Right kidney (tissue), 1 donor: ENCODE results near the gene GALNT9.
"Not testable (repeated sequence)": the region's sequence is repeated elsewhere in the genome, so short reads cannot be mapped to it uniquely, and the experiment has no call there.

Experiments used
- DNase-seq: peaks from one replicate; pipeline ENCODE4 v3.0.0-alpha.2; 2016

Gene GALNT9

DNA sequence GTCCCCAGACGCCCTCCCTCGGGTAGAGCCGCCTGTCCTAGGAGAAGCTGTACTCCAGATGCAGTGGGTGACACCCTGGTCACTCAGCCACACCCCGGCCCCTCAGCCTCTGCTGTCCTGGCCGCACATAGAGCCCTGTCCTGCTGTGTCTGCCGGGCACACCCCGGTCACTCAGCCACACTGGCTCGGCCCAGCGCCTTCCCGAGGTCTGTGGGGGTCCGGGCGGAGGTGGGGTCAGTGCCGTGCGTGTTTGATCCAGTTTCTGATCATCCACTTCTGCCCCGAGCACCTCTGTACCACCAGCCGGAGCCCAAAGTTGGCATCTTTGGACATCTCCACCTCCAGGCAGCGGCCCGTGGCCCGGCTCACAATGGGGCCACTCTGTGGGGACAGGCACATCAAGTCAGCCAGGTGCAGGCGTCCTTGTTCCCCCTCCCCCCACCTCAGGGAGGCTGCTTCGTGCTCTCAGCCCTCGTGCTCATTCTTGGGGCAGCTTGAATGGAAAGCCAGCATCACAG is 132.5 kb downstream of the GALNT9 start:
- DNase-seq: no peak

DNA sequence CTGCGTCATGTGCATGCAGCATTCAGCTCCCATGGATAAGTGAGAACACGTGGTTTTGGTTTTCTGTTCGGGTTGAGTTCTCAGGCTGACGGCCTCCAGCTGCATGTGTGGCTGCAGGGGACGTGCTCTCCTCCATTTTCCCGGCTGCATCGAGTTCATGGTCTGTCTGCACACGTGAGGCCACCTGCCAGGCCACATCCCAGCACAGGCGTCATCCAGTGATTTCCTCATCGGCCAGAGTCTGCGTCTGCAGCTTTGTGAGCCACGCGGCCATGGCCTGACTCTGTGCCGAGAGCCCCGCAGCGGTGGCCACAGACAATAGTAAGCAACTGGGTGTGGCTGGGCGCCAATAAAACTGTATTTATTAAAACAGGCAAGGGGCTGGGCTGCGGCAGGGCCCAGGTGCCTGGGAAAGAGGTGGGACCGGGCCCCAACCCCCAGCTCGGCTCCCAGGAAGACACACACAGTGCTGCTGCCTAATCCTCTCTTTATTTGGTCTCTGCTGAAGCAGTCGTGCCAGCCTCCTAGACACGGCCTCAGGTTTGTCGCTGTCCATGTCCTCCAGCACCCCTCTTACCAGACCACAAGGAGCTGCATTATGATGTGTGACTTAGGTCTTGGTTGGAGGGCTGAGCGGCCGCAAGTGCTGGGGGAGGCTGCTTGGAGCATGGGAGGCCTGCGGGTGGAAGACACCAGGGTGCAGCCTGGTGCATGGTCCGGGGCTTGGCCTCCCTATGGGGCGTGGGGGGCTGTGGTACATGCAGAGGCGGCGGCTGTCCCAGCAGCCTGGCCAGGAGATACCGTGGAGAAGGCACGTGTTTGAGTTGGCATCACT is 133.1 kb downstream of the GALNT9 start:
- DNase-seq: no peak

DNA sequence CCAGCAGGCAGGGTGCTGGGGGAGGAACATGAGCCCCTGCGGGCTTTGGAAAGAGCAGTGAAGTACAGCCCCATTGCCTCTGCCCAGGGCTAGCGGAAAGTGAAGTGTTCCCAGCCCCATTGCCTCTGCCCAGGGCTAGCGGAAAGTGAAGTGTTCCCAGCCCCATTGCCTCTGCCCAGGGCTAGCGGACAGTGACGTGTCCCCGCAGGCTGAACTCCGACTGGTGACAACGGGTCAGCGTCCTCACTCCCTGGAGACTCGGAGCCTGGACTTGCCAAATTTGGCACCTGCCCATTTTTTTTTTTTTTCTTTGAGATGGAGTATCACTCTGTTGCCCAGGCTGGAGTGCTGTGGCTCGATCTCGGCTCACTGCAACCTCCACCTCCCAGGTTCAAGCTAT is 134.1 kb downstream of the GALNT9 start:
- not testable (repeated sequence) for DNase-seq

DNA sequence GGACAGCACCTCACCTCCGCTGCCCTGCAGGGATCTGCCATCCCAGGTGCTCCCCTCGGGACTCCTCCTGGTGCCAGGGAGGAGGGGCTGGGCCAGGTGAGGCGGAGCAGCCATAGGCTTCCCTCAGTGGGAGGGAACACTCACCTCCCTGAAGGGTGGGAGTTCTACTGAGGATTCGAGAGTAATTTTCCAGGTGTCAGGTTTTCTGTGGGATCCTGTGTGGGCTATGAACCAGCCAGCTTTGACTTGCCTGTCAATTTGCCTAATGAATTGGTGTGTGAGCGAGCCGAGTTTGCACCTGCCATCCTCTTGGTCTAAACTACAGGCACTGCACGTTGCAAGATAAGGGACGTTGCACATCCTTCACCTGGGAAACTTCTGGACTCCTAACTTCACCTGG is 134.8 kb downstream of the GALNT9 start:
- DNase-seq: no peak

DNA sequence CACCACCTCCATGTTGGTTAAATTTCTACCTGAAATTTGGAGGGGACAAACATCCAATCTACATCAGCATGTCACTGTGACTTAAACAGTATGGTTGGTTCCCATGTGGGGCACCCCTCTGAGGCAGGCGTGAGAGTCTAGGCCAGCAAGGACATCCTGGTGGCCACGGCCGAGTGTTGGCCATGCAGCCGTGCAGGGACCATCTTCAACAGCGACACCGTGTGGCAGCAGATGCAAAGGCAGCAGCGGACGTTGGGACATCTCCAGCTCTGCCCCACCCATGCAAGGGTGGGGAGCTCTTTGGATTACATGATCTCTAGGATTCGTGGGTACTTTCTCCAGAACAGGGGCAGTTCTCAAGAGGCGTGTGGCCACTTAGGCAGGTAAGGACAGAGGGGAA is 135.3 kb downstream of the GALNT9 start:
- no peak for DNase-seq

DNA sequence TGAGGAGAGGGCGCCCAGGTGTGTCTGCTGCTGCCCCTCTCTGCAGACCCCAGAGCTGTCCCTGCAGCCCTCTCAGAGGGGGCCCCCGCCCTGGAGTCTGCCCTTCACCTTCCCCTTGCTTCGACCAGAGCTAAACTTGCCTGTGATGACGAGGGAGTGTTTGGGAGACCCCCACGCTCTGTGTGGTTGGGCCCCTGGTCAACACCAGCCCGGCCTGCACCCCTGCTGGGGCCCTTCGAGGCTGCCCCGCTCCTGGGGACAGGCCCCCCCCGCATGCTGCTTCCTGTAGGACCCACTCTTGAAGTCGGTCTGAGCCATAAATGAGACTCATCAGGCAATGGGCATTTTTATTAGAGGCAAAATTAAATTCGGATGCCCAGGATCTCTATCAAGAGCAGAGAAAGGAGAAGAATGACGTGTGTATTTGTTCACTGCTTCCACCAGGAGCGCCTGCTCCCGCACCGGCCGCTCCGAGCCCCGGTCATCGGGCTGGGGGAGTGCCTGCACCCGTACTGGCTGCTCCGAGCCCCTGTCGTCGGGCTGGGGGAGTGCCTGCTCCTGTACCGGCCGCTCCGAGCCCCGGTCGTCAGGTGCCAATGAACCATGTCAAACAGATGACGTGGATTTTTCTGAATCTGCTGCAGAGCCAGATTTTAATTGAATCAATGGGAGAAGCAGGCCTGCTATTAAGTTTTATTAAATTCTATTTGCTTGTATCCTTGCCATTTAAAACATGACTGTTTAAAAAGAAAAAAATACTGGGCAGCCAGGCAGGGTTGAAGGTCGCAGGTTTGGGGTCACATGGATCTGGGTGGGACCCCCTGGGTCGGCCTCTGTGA is 137.5 kb downstream of the GALNT9 start:
- no peak for DNase-seq

DNA sequence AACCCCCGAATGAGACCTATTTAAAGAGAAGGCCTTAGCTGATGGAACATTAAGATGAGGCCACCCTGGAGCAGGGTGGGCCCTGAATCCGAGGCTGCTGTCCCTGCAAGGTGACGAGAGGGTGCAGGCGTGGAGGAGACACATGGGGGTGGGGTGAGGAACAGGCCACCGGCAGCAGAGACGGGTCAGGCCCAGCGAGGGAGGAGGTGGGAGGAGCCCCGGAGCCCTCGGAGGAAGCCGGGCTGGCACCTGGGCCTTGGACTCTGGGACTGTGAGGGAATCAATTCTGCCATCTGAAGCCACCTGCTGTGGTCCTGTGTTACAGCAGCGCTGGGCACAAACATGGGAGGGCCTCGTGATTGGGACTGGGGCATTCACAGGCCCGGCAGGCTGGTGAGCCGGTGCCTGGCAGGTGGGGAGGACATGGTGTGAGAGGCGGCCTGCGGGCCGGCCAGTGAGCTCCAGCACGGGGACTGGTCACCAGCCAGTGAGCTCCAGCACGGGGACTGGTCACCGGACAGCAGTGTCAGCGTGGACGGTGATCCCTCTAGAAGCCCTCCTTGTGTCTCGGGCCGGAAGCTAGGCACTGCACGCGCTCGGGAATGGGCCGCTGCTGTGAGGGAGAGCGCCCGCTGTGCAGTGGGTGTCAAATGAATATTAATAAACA is 138.4 kb downstream of the GALNT9 start:
- DNase-seq: no peak

DNA sequence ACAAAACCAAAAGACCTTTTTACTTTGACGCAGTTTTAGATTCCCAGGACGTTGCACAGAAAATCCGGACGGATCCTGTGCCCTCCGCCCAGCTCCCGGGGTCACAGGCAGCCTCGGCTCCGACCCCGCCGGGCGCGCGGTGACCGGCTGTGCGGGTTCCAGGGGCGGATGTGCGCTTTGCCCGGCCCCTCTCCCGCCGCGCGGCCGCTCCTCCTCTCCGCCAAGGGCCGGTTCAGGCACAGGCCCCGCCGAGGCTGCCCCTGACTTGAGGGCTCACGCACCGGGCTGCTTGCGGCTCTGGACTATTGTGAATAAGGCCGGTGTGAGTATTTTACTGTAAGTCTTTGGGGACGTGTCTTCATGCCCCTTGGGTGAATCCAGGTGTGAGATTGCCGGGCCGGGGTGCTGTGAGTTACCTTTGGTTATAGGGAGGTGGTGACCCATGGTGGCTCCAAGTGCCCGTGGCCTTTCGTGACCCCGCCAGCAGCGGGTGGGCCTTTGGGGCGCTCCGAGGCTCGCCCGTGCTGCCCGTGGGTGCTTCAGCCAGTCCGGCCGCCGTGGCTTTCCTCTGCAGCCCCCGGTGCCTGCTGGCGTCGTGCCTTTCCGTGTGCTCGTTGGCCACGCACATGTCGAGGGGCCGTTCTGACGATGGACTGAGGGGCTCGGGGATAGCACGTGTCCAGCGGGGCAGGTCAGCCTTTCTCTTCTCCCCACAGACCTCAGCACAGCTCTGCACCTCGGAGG is 139.2 kb downstream of the GALNT9 start:
- no peak for DNase-seq

DNA sequence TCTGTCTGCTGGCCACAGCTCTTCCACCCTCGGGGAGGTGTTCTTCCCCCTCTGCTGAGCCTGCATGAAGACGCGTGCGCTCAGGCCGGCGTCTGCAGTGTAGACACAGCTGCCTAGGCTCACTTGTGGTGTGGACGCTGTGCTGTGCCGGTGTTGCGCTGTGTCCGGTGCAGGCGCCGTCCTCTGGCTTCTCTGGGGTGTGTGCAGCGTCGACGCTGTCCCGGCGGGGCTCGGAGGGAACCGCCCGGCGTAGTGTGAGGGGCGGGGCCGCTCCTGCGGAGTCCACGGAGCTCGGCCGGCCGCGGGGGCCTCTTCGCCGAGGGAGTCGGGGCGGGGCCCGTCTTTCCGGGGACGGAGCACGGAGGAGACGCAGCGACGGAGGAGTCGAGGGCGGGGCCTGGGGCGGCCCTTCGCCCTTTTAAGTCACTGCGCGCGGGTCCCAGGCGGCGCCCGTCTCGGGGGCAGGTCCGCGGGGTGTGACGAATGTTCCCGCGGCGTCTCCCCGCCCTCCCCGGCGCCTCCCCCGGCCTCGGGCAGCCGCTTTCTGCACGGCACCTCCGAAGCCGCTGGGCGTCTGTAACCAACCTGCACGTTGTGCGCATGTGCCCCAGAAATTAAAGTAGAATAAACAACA is 139.9 kb downstream of the GALNT9 start:
- DNase-seq: peak; percentile 85

DNA sequence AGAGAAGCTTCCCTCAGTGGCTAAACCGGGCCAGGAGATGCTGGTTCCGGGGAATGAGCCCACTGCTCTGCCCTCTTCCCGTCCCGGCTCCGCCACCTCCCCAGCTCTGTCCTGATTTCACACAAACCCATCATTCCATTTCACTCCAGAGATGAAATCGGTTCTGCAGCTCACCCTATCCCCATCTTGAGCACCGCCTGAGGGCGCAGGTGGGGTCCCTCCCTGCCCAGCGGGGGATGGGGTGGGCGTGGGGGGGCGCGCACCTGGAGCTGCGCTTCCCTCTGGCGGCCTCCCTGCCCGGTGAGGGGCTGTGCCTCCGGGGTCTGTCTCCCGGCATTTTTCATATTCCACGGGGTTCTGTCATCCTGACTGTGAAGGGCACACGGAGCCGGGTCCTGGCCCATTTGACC is 140.5 kb downstream of the GALNT9 start:
- DNase-seq: no peak

DNA sequence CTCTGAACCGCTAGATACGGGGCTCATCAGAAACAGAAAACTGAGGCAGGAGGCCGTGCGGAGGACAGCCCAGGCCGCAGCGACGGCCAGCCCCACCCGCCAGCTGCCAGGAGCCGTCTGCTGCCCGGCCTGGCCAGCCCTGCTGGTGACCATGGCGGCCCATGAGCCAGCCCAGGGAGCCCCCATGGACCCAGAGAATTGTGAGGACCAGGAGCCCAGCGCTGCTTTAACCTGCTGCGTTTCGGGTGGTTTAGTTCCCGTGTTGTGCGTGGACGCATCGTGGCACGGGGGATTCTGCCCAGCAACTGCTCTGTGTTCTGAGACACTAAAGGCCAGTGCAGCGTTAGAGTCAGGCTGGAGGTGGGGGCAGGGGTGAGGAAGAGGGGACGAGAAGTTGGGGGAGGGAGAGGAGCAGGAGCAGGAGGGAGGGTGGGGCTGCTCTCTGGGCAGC is 140.9 kb downstream of the GALNT9 start:
- DNase-seq: no peak

DNA sequence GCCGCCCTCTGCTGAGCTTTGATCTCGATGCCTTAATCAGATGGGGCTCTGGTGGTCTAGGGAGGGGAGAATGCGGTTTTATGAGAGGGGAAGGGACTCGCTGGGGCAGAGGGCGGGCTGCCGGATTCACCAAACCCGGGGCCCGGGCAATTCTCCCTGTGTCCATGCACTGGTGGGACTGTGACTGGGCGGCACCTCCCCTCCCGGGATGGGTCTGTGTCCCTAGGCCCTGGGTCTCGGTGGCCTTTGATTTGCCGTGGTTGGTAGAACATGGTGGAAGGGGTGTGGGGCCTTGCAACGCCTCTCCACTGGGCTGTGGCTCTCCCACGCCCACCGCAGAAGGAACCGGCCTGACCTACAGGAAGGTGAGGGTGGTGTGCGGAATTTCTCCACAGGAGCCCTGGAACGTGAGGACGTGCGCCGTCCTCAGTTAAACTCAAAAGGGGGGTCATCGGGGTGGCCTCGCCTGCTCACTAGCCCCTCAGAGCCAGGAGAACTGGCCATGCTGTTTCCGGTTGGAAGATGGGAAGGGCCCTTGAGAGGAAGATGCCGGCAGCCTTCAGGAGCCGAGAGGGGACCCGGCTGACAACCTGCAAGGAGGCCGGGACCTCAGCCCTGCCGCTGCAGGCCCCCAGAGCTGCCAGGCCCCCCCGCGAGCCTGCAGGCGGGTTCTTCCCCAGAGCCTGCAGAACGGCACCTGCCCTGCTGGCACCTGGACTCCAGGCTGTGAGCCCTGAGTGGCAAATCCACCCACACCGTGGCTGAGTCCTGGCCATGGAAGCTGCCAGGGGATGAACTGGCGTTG is 141.5 kb downstream of the GALNT9 start:
- DNase-seq: no peak

DNA sequence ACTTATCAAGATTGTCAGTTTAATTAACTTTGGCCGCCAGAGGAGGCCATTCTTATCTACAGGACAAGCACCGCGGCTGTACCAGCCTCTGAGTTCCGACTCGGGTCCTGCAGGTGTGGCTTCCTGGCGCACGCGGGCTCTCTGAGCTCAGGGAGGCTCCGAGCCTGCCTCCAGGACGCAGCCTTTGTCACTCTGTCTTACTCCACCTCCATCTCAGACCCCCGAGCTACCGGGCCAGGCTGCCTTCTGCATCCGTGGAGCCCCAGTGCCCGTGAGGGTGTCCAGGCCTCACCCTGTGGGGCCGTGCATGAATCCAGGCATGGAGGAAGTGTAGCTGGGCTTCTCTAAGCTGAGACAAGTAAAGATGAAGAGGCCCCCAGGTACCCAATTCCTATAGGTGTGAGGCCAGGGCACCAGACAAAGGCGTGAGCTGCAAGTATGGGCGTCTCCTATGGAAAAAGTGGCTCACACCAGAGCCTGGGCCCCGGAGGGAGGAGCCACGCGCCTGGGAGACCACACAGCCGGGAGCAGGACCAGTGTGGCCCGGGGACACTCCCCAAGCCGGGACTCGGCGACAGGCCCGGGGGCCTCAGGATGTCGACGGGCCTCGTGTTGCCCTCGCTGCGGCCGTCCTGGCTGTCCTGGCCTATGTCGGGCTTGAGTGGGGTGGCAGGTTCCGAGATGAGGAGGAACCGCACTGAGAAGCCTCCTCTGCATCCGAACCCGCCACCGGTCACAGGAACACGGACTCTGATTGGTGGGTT is 142.3 kb downstream of the GALNT9 start:
- no peak for DNase-seq

DNA sequence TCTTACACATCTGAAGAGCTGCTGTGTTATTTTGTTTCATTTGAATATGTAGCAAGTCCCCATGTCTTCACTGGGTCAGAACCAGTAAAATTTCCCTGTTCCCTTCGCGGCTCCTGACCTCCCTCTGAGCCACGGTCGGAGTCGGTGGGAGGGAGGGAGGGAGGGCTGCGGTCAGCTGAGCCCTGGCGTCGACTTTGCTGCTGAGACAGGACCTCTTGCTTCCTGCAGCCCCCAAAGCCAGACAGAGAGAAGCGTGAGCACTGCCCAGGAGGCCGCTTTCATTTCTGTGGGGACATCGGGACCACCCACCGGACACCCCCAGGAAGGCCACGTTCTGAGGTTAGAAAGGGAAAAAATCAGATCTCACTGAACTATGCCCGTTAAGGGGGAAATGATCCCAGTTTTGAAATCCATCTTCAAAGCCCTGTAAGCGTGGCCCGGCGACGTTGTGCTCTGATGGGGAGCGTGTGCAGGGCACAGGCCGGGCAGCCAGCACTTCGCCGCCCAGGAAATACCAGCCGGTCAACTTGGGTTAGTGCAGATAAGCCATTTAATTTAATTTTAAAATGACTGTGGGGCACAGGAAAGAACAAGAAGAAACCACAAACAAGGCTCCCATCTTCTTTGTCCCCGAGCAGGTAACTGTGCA is 143.1 kb downstream of the GALNT9 start:
- no peak for DNase-seq

DNA sequence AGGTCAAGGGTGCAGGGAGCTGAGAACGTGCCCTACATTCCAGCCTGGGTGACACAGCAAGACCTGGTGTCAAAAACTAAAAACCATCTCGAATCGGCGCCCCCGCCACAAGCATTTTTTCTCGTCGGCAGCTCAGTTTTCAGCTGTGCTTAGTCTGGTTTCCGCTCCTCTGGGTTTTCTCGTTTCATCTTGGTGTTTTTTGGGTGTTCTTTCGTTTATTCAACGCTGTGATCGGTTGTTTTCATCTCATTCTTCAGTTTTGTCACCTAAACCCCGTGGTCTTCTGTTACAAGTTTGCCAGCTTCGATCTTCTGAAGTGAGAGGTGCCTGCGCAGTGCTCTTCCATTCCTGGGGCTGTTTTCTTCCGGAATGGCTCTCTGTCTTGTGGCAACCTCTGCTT is 143.7 kb downstream of the GALNT9 start:
- no peak for DNase-seq

DNA sequence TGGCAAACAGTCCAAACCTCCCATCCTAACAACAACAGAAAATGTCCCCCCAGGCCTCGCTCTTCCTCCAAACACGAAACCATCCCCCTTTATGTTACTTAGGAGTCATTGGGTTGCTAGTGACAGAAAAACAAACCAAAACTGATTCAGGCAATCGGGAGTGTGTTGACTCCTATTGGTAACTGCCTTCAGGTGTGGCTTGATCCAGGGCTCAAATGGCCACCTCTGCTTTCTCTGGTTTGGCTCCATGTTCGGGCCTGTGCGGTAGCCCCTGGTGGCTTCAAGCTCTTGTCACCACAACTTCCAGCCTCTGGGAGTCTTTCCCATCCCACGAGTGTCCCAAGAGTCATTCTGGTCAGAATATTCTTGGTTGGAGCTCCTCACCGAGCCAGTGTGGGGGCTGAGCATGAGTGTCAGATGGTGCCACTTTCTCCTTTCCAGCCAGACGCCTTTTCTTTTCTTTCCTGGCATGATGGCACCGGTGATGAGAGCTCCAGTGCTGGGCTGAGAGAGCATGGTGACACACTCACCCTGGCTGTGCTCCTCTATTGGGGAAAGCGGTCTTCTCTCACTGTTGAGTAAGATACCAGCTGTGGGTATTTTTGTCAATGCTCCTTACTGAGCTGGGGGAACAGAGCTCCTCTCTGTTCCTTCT is 146.6 kb downstream of the GALNT9 start:
- DNase-seq: no peak

DNA sequence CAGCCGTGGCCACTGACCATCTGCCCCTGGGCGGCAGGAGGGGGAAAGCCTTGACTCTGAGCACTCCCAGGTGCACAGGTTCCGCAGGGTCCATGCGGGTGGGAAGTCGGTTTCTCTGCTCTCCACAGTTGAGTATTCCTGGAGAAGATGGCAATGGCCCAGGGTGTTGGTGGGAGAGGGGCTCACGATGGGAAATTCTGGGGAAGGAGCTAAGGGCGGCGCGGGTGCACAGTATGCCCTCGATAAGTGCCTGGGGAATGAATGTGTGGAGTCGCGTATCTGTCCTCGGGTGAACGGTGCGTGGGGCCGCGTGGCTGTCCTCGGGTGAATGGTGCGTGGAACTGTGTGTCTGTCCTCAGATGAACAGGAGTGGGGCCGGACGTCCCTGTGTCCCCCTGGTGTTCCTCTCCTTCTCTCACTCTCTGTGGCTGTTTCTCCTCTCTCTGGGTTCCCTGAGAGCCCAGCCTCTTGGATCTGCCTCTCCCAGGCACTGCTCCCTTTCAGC is 147.1 kb downstream of the GALNT9 start:
- no peak for DNase-seq

DNA sequence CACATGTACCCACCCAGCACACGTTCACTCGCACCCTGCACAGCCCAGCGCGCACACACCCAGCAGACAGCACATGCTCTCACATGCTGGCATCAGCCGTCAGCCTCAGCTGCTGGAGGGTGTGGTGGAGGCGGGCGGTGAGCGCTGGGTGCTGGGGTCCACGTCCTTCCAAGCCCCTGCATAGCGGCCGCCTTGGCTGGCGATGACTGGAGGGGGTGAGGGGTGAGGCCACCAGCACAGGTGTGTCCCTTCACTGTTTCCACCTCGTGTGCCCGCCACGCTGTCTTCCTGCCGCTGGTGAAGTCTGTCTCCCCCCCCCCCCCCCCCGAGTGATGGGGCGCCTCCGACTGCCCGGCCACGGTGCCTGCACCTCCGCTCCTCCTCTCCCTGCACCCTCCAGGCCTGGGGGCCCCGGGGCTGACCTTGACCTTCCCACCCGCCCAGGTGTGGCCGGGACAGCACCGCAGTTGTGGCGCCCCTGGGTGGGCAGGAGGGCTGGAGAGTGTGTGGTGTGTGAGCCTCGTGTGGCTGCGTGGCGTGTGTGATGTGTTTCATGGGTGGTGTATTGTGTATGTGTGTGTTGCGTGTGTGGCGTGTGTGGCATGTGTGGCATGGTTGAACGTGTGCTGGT is 147.7 kb downstream of the GALNT9 start:
- DNase-seq: no peak
